HK-2 (cell line): ENCODE measurements around the gene CDA.
A peak's percentile ranks its signal among the peaks of the same experiment; 100 is the strongest.
"Not testable (repeated sequence)": the region's sequence is repeated elsewhere in the genome, so short reads cannot be mapped to it uniquely, and the experiment has no call there.

ENCODE experiments used
- DNase-seq: peaks from one replicate; pipeline ENCODE4 v3.0.0-alpha.2; 2018; ENCODE audit not compliant: unreplicated experiment

The CDA gene

GRCh38 chr1:20586953-20587660, 1.8 kb upstream of the CDA start:
- no peak for DNase-seq

- no peak for DNase-seq
These were observed 1.2 kb upstream of the CDA start for GRCh38 chr1:20587661-20588053.

GRCh38 chr1:20589331-20590278, 708 bp downstream of the CDA start:
- DNase-seq: no peak

- no peak for DNase-seq
These were observed 1.4 kb downstream of the CDA start for GRCh38 chr1:20590306-20590777.

GRCh38 chr1:20593756-20594155, 4.9 kb downstream of the CDA start:
- DNase-seq: no peak

- no peak for DNase-seq
These were observed 5.8 kb downstream of the CDA start for GRCh38 chr1:20594746-20595145.

- DNase-seq: no peak
These were observed 7.2 kb downstream of the CDA start for GRCh38 chr1:20596106-20596505.

- DNase-seq: no peak
These were observed 8.8 kb downstream of the CDA start for GRCh38 chr1:20597650-20598049.

- no peak for DNase-seq
These were observed 11.3 kb downstream of the CDA start for GRCh38 chr1:20600156-20600555.

GRCh38 chr1:20601129-20601825, 12.4 kb downstream of the CDA start:
- no peak for DNase-seq

- DNase-seq: no peak
These were observed 14.1 kb downstream of the CDA start for GRCh38 chr1:20602851-20603450.

GRCh38 chr1:20603504-20604464, 14.9 kb downstream of the CDA start:
- DNase-seq: peak; percentile 62

GRCh38 chr1:20604678-20605077, 15.8 kb downstream of the CDA start:
- no peak for DNase-seq

GRCh38 chr1:20606801-20607570, 18.1 kb downstream of the CDA start:
- not testable (repeated sequence) for DNase-seq

- no peak for DNase-seq
These were observed 20.6 kb downstream of the CDA start for GRCh38 chr1:20609541-20609940.

- no peak for DNase-seq
These were observed 22.1 kb downstream of the CDA start for GRCh38 chr1:20610970-20611369.

- no peak for DNase-seq
These were observed 22.8 kb downstream of the CDA start for GRCh38 chr1:20611652-20612051.

- peak; percentile 70 for DNase-seq
These were observed 23.4 kb downstream of the CDA start for GRCh38 chr1:20612221-20612746.

- no peak for DNase-seq
These were observed 25.3 kb downstream of the CDA start for GRCh38 chr1:20614131-20614579.
